ENCODE results near the gene SCFD1. TPM values are rescaled to one million over a fixed set of nuclear protein-coding genes. Genes with fewer than 3 reads are reported as not detected.
A peak's percentile ranks its signal among the peaks of the same experiment; 100 is the strongest.

Gene SCFD1
- total RNA-seq, 2 experiments from 2014 or later = 65.1 to 72.6 TPM

GRCh38 chr14:30580616-30581282, 41.4 kb upstream of the SCFD1 start:
- Histone ChIP-seq H3K79me2 (ENCODE audit: insufficient read depth, low read depth, low read length) (peaks cover 100% of the 10 kb centered on the region), H3K9me3 (ENCODE audit: low read length) (peaks cover 13% of the 10 kb centered on the region; the same call in 1 of the 2 replicates), H2AFZ (ENCODE audit: low read length) (no peak overlapping the region), H3K27ac (ENCODE audit: low read depth, low read length, poor library complexity, severe bottlenecking) (no peak overlapping the region), H4K20me1 (ENCODE audit: insufficient read depth, low read length) (peaks cover 8% of the 10 kb centered on the region; the same call in 1 of the 2 replicates), H3K9me2 (ENCODE audit: insufficient read depth, low read length) (no peaks in the 10 kb centered on the region), H3K4me1 (ENCODE audit: insufficient read depth, low read length, poor library complexity, severe bottlenecking) (no peaks in the 10 kb centered on the region), H3K36me3 (ENCODE audit: insufficient read depth, low read length) (peaks cover 82% of the 10 kb centered on the region), H3K4me3 (ENCODE audit: low read depth, low read length, poor library complexity, severe bottlenecking) (no peak overlapping the region), H3K4me2 (ENCODE audit: low read length) (no peak overlapping the region)
- no peak for DNase-seq (ENCODE audit: low spot score)
- ChIA-PET POLR2A (no interaction called here), CTCF (ENCODE audit: unreplicated experiment) (interaction anchor here (0.6 kb wide), 1 partner anchor 975 kb away, joined by 3 read pairs; no protein-coding TSS in a partner anchor)
- BruUV-seq (replicated peaks) = no TSS peak
- no peak for TF ChIP-seq EZH2phosphoT487 (IDR thresholded peaks at IDR 0.05; ENCODE audit: borderline replicate concordance, low read depth, low read length)
- TF ChIP-seq, protein P1, sequence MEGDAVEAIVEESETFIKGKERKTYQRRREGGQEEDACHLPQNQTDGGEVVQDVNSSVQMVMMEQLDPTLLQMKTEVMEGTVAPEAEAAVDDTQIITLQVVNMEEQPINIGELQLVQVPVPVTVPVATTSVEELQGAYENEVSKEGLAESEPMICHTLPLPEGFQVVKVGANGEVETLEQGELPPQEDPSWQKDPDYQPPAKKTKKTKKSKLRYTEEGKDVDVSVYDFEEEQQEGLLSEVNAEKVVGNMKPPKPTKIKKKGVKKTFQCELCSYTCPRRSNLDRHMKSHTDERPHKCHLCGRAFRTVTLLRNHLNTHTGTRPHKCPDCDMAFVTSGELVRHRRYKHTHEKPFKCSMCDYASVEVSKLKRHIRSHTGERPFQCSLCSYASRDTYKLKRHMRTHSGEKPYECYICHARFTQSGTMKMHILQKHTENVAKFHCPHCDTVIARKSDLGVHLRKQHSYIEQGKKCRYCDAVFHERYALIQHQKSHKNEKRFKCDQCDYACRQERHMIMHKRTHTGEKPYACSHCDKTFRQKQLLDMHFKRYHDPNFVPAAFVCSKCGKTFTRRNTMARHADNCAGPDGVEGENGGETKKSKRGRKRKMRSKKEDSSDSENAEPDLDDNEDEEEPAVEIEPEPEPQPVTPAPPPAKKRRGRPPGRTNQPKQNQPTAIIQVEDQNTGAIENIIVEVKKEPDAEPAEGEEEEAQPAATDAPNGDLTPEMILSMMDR (conservative IDR thresholded peaks at IDR 0.05; ENCODE audit: low read length) = no peak
- intact Hi-C loops (cut with micrococcal nuclease; ENCODE audit: unreplicated experiment) = no loop called here

DNA sequence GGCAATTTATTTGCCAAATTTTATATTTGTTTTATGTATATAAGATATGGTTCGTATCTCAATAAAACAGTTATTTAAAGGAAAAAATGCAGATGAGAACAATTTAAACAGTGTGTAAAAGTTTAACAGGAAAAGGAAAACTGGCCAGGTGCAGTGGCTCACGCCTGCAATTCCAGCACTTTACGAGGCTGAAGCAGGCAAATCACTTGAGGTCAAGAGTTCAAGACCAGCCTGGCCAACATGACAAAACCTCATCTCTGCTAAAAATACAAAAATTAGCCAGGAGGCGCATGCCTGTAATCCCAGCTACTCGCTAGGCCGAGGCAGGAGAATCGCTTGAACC, 40.9 kb upstream of the SCFD1 start:
- Histone ChIP-seq H3K9me3 (ENCODE audit: low read length) (peaks cover 13% of the 10 kb centered on the region; the same call in 1 of the 2 replicates), H3K4me2 (ENCODE audit: low read length) (no peak overlapping the region), H3K36me3 (ENCODE audit: insufficient read depth, low read length) (peaks cover 83% of the 10 kb centered on the region), H3K9me2 (ENCODE audit: insufficient read depth, low read length) (no peaks in the 10 kb centered on the region), H2AFZ (ENCODE audit: low read length) (no peak overlapping the region), H3K4me3 (ENCODE audit: low read depth, low read length, poor library complexity, severe bottlenecking) (no peak overlapping the region), H3K79me2 (ENCODE audit: insufficient read depth, low read depth, low read length) (peaks cover 100% of the 10 kb centered on the region), H3K4me1 (ENCODE audit: insufficient read depth, low read length, poor library complexity, severe bottlenecking) (no peaks in the 10 kb centered on the region), H3K27ac (ENCODE audit: low read depth, low read length, poor library complexity, severe bottlenecking) (no peak overlapping the region), H4K20me1 (ENCODE audit: insufficient read depth, low read length) (peaks cover 8% of the 10 kb centered on the region; the same call in 1 of the 2 replicates)
- ChIA-PET POLR2A (no interaction called here), CTCF (ENCODE audit: unreplicated experiment) (interaction anchor here (0.6 kb wide), 1 partner anchor 974 kb away, joined by 3 read pairs; no protein-coding TSS in a partner anchor)
- intact Hi-C loops (cut with micrococcal nuclease; ENCODE audit: unreplicated experiment) = no loop called here
- no TSS peak for BruUV-seq (replicated peaks)
- no peak for DNase-seq (ENCODE audit: low spot score)
- TF ChIP-seq EZH2phosphoT487 (IDR thresholded peaks at IDR 0.05; ENCODE audit: borderline replicate concordance, low read depth, low read length) = no peak
- TF ChIP-seq, protein P1 (conservative IDR thresholded peaks at IDR 0.05; ENCODE audit: low read length) = no peak

GRCh38 chr14:30582376-30582775, 39.7 kb upstream of the SCFD1 start:
- ChIA-PET CTCF (ENCODE audit: unreplicated experiment) (no interaction called here), POLR2A (interaction anchor here (0.5 to 2.1 kb wide), 6 partner anchors 10 to 1029 kb away, joined by 3 to 7 read pairs (median 4); no protein-coding TSS in a partner anchor)
- intact Hi-C loops (cut with micrococcal nuclease; ENCODE audit: unreplicated experiment) = no loop called here
- Histone ChIP-seq H4K20me1 (ENCODE audit: insufficient read depth, low read length) (peaks cover 8% of the 10 kb centered on the region; the same call in 1 of the 2 replicates), H3K4me3 (ENCODE audit: low read depth, low read length, poor library complexity, severe bottlenecking) (no peak overlapping the region), H3K36me3 (ENCODE audit: insufficient read depth, low read length) (peaks cover 90% of the 10 kb centered on the region), H3K4me1 (ENCODE audit: insufficient read depth, low read length, poor library complexity, severe bottlenecking) (no peaks in the 10 kb centered on the region), H3K4me2 (ENCODE audit: low read length) (no peak overlapping the region), H3K9me3 (ENCODE audit: low read length) (peaks cover 13% of the 10 kb centered on the region; the same call in 1 of the 2 replicates), H2AFZ (ENCODE audit: low read length) (no peak overlapping the region), H3K27ac (ENCODE audit: low read depth, low read length, poor library complexity, severe bottlenecking) (no peak overlapping the region), H3K9me2 (ENCODE audit: insufficient read depth, low read length) (no peaks in the 10 kb centered on the region), H3K79me2 (ENCODE audit: insufficient read depth, low read depth, low read length) (peaks cover 100% of the 10 kb centered on the region)
- DNase-seq (ENCODE audit: low spot score) = no peak
- BruUV-seq (replicated peaks) = TSS peak; percentile 8
- TF ChIP-seq, protein P1 (conservative IDR thresholded peaks at IDR 0.05; ENCODE audit: low read length) = no peak
- TF ChIP-seq EZH2phosphoT487 (IDR thresholded peaks at IDR 0.05; ENCODE audit: borderline replicate concordance, low read depth, low read length) = no peak
